OCI-LY7 (cell line): ENCODE data around the gene NKAIN2. TPM values are rescaled to one million over a fixed set of nuclear protein-coding genes. Genes with fewer than 3 reads are reported as not detected.

Experiments used
- BruUV-seq: library from RNA; stranded (reverse); fragments of 400-500 nt; replicated peaks from 2 replicates; lab custom pipeline; 2021; lab: Mats Ljungman, UMichigan
- CTCF ChIA-PET: fragments of 300-600 bp; sonication (Branson Sonifier 250); formaldehyde crosslinking; loops from one replicate; lab custom pipeline; 2022; ENCODE audit warnings: antibody characterized with exemption; ENCODE audit not compliant: unreplicated experiment; lab: Charles Lee
- POLR2A ChIA-PET: fragments of 300-600 bp; sonication (Branson Sonifier 250); formaldehyde crosslinking; loops from one replicate; lab custom pipeline; 2022; ENCODE audit warnings: antibody characterized with exemption; lab: Charles Lee
- DNase-seq: peaks from one replicate; pipeline ENCODE4 v3.0.0-alpha.2; 2015; ENCODE audit warnings: low spot score
- H2AFZ ChIP-seq: fragments of 200-600 bp; sonication (generic), shearing (Covaris generic); 2 replicates; pipeline ENCODE4 v1.6.1; 2014; ENCODE audit warnings: mild to moderate bottlenecking, antibody characterized with exemption, low read length, moderate library complexity
- H3K27ac ChIP-seq: fragments of 200-600 bp; sonication (generic); 2 replicates; pipeline ENCODE4 v1.5.1; 2014; ENCODE audit warnings: mixed run types, low read depth, mild to moderate bottlenecking, moderate library complexity, low read length, inconsistent platforms; ENCODE audit not compliant: poor library complexity, severe bottlenecking
- H3K36me3 ChIP-seq: fragments of 200-600 bp; sonication (generic); 2 replicates; pipeline ENCODE4 v1.6.1; 2014; ENCODE audit warnings: mild to moderate bottlenecking, antibody characterized with exemption, low read length, moderate library complexity, mixed read lengths; ENCODE audit not compliant: insufficient read depth
- H3K4me1 ChIP-seq: fragments of 200-600 bp; sonication (generic); 2 replicates; pipeline ENCODE4 v1.5.1; 2014; ENCODE audit warnings: mild to moderate bottlenecking, low read length; ENCODE audit not compliant: insufficient read depth, poor library complexity, severe bottlenecking
- H3K4me2 ChIP-seq: fragments of 200-600 bp; sonication (generic); 2 replicates; pipeline ENCODE4 v1.6.1; 2014; ENCODE audit warnings: mild to moderate bottlenecking, low read length
- H3K4me3 ChIP-seq: fragments of 200-600 bp; sonication (generic); 2 replicates; pipeline ENCODE4 v1.5.1; 2014; ENCODE audit warnings: mild to moderate bottlenecking, low read depth, low read length; ENCODE audit not compliant: poor library complexity, severe bottlenecking
- H3K79me2 ChIP-seq: fragments of 200-600 bp; sonication (generic); 2 replicates; pipeline ENCODE4 v1.6.1; 2016; ENCODE audit warnings: low read depth, mild to moderate bottlenecking, low read length, moderate library complexity, mixed read lengths; ENCODE audit not compliant: insufficient read depth
- H3K9me2 ChIP-seq: fragments of 200-600 bp; sonication (generic); 2 replicates; pipeline ENCODE4 v1.6.1; 2016; ENCODE audit warnings: mild to moderate bottlenecking, low read length, mixed read lengths; ENCODE audit not compliant: insufficient read depth
- H3K9me3 ChIP-seq: fragments of 200-600 bp; sonication (generic); 2 replicates; pipeline ENCODE4 v1.6.1; 2014; ENCODE audit warnings: mild to moderate bottlenecking, mixed run types, low read length, mixed read lengths
- H4K20me1 ChIP-seq: fragments of 200-600 bp; sonication (generic); 2 replicates; pipeline ENCODE4 v1.6.1; 2014; ENCODE audit warnings: mild to moderate bottlenecking, antibody characterized with exemption, low read length, moderate library complexity, mixed read lengths; ENCODE audit not compliant: insufficient read depth
- CTCF ChIP-seq: fragments of 200-600 bp; sonication (generic); conservative IDR thresholded peaks from 2 replicates; pipeline ENCODE4 v1.5.1; 2014; ENCODE audit warnings: mild to moderate bottlenecking, antibody characterized with exemption, low read length, moderate library complexity, mixed read lengths
- EZH2phosphoT487 ChIP-seq: fragments of 200-600 bp; sonication (generic); IDR thresholded peaks from 2 replicates; pipeline ENCODE4 v1.6.1; 2018; ENCODE audit warnings: low read depth, borderline replicate concordance, mild to moderate bottlenecking, mixed run types, antibody characterized with exemption, low read length, moderate library complexity, mixed read lengths
- intact Hi-C: fragments of 100-400 bp; cut with micrococcal nuclease; formaldehyde crosslinking; loops from one replicate; pipeline ENCODE4 v1.10.0; 2022; ENCODE audit not compliant: unreplicated experiment
- total RNA-seq, 2 experiments: library from RNA; depleted of rRNA in 1 of 2; stranded (reverse); fragments of >200 nt in 1 of 2; shearing (Covaris generic) in 1 of 2; gene quantifications; 2 replicates each; pipeline ENCODE4 v1.2.3, GENCODE V29; 2014 to 2022

The NKAIN2 gene
- total RNA-seq, 2 experiments from 2014 or later, result not detected

- ChIA-PET CTCF (no interaction called here), POLR2A (no interaction called here)
- Histone ChIP-seq H3K79me2 (no peaks in the 10 kb centered on the region), H3K4me1 (no peaks in the 10 kb centered on the region), H3K9me2 (no peaks in the 10 kb centered on the region), H3K4me2 (no peak overlapping the region), H3K9me3 (no peaks in the 10 kb centered on the region), H2AFZ (no peak overlapping the region), H3K27ac (no peak overlapping the region), H4K20me1 (no peaks in the 10 kb centered on the region), H3K36me3 (no peaks in the 10 kb centered on the region), H3K4me3 (no peak overlapping the region)
- intact Hi-C loops, result no loop called here
- no peak for DNase-seq
- BruUV-seq, result no TSS peak
- TF ChIP-seq EZH2phosphoT487 (no peak), CTCF (no peak)
These were observed 328.6 kb downstream of the NKAIN2 start for GRCh38 chr6:124132256-124132655.

GRCh38 chr6:124142852-124143251, 339.2 kb downstream of the NKAIN2 start:
- intact Hi-C loops, result no loop called here
- TF ChIP-seq EZH2phosphoT487, result no peak
- no peak for TF ChIP-seq CTCF
- no peaks in the 10 kb centered on the region for H3K9me3 ChIP-seq
- no peaks in the 10 kb centered on the region for H3K79me2 ChIP-seq
- no peak overlapping the region for H3K27ac ChIP-seq
- no peak overlapping the region for H3K4me3 ChIP-seq
- CTCF ChIA-PET, result no interaction called here
- no peaks in the 10 kb centered on the region for H3K36me3 ChIP-seq
- H3K9me2 ChIP-seq, result no peaks in the 10 kb centered on the region
- no peaks in the 10 kb centered on the region for H4K20me1 ChIP-seq
- no peak overlapping the region for H3K4me2 ChIP-seq
- POLR2A ChIA-PET, result no interaction called here
- BruUV-seq, result no TSS peak
- H3K4me1 ChIP-seq, result no peaks in the 10 kb centered on the region
- no peak for DNase-seq
- no peak overlapping the region for H2AFZ ChIP-seq

GRCh38 chr6:124143435-124143834, 339.8 kb downstream of the NKAIN2 start:
- Histone ChIP-seq H2AFZ (no peak overlapping the region), H4K20me1 (no peaks in the 10 kb centered on the region), H3K4me3 (no peak overlapping the region), H3K79me2 (no peaks in the 10 kb centered on the region), H3K9me3 (no peaks in the 10 kb centered on the region), H3K27ac (no peak overlapping the region), H3K36me3 (no peaks in the 10 kb centered on the region), H3K9me2 (no peaks in the 10 kb centered on the region), H3K4me1 (no peaks in the 10 kb centered on the region), H3K4me2 (no peak overlapping the region)
- ChIA-PET CTCF (no interaction called here), POLR2A (no interaction called here)
- BruUV-seq, result no TSS peak
- no peak for DNase-seq
- intact Hi-C loops, result no loop called here
- TF ChIP-seq EZH2phosphoT487 (no peak), CTCF (no peak)
